SU-DHL-6 (cell line): Measurements from ENCODE around the gene CPT2.

Experiments
- EZH2phosphoT487 ChIP-seq: fragments of 200-600 bp; sonication (generic), shearing (Covaris generic); conservative IDR thresholded peaks from 2 replicates; pipeline ENCODE4 v1.6.1; 2018; ENCODE audit warnings: mild to moderate bottlenecking, antibody characterized with exemption, low read length, moderate library complexity, mixed read lengths
- TF ChIP-seq, protein P1 (sequence below): fragments of 200-600 bp; sonication (generic); IDR thresholded peaks from one replicate; pipeline ENCODE4 v1.5.1; 2017; ENCODE audit warnings: antibody characterized with exemption, mild to moderate bottlenecking, low read length, moderate library complexity; ENCODE audit not compliant: insufficient read depth, poor library complexity, severe bottlenecking

DNA sequence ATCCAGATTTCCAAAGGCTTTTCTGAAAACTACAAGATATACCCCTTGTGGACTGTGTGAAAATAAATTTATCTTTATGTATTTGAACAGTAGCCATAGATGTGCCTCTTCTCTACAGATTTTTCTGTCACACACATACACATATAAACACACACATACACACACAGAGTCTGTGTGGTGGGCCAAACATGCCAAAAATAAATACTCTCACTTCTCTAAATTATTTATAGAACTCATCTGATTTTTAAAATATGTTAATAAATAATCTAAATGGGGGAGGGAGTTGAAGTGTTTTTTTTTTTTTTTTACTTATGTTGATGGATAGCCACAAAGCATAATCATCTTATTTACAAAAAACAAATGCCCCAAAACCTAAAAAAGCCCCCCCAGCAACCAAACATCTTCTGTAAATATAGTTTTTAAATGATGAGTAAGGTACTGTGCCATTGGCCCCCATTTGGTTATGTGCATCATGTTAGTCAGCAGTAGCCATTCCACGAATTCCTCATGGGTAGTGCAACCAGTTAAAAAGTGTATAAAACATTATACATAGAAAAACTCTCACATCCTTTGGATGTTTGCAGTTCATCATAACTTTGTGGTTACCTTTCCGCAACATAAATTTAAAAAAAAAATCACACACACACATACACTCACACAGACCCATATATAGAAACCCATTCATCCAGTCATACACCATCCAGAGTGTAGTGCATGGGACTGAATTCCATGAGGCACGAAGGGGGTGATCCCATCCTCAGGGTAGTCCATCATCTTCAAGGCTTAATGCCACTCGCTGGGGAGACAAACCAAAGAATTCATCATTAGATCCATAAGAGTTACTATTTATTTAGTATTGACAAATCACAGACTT, 49.9 kb downstream of the CPT2 start:
- TF ChIP-seq, protein P1, sequence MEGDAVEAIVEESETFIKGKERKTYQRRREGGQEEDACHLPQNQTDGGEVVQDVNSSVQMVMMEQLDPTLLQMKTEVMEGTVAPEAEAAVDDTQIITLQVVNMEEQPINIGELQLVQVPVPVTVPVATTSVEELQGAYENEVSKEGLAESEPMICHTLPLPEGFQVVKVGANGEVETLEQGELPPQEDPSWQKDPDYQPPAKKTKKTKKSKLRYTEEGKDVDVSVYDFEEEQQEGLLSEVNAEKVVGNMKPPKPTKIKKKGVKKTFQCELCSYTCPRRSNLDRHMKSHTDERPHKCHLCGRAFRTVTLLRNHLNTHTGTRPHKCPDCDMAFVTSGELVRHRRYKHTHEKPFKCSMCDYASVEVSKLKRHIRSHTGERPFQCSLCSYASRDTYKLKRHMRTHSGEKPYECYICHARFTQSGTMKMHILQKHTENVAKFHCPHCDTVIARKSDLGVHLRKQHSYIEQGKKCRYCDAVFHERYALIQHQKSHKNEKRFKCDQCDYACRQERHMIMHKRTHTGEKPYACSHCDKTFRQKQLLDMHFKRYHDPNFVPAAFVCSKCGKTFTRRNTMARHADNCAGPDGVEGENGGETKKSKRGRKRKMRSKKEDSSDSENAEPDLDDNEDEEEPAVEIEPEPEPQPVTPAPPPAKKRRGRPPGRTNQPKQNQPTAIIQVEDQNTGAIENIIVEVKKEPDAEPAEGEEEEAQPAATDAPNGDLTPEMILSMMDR = no peak
- TF ChIP-seq EZH2phosphoT487 = no peak
